Measurements from ENCODE around the gene ARMC5. TPM values are rescaled to one million over a fixed set of nuclear protein-coding genes. Genes with fewer than 3 reads are reported as not detected.

ARMC5 gene
- total RNA-seq, 6 experiments from 2014 or later: 7.6 to 11.8 (median 9.3) TPM

DNA sequence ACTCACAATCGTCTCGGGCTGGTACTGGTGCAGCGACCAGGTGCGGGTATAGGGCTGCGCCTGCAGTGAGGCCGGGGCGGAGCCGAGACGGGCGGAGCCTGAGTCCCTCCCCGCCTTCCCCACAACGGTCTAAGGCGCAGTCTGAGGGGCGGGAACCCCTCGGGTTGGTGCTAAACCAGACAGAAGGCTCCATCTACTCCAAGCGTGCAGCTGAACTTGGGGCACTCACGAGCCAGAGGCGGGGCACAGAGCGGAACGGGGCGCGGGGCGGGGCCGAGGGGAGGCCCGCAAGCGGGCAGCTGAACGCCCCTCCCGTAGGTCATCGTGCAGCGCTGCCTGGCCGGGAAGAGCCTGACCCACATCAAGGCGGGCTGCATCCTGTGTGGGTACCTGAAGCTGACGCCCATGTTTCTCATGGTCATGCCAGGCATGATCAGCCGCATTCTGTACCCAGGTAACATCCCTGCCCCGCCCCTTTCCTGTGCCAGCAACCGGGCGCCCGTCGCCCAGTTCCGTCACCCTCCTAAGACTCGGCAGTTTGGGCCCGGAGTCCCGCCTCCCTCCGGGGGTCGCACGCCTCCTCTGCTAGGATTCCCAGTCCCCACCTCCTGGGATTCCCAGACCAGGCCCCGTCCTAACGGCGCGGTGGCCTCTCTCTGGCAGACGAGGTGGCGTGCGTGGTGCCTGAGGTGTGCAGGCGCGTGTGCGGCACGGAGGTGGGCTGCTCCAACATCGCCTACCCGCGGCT, 28.6 kb downstream of the ARMC5 start:
- peaks cover 32% of the 10 kb centered on the region for H3K27me3 Mint-ChIP-seq (ENCODE audit: insufficient read depth)
- DNase-seq: no peak
- no peak overlapping the region for H3K27ac Mint-ChIP-seq
- H3K4me3 Mint-ChIP-seq: peak overlapping the region; percentile 76
- H3K36me3 Mint-ChIP-seq (ENCODE audit: low read depth): peaks cover 5% of the 10 kb centered on the region
- H3K9me3 Mint-ChIP-seq: no peaks in the 10 kb centered on the region
- TF ChIP-seq CTCF (IDR thresholded peaks at IDR 0.05): no peak
- no peaks in the 10 kb centered on the region; the same call in 1 of the 2 replicates for H3K4me1 Mint-ChIP-seq (ENCODE audit: low read depth)

- no peak for TF ChIP-seq CTCF (IDR thresholded peaks at IDR 0.05)
- Mint-ChIP-seq H3K4me1 (ENCODE audit: low read depth) (no peaks in the 10 kb centered on the region; the same call in 1 of the 2 replicates), H3K9me3 (no peaks in the 10 kb centered on the region), H3K36me3 (ENCODE audit: low read depth) (peaks cover 5% of the 10 kb centered on the region), H3K27me3 (ENCODE audit: insufficient read depth) (peaks cover 29% of the 10 kb centered on the region), H3K27ac (no peak overlapping the region), H3K4me3 (no peak overlapping the region)
- DNase-seq: no peak
These were observed 29.4 kb downstream of the ARMC5 start for GRCh38 chr16:31488468-31489297.

GRCh38 chr16:31489298-31489564, 29.9 kb downstream of the ARMC5 start:
- Mint-ChIP-seq H3K36me3 (ENCODE audit: low read depth) (peaks cover 5% of the 10 kb centered on the region), H3K4me3 (no peak overlapping the region), H3K27me3 (ENCODE audit: insufficient read depth) (peaks cover 25% of the 10 kb centered on the region)

GRCh38 chr16:31489616-31490584, 30.6 kb downstream of the ARMC5 start:
- no peak for TF ChIP-seq CTCF (IDR thresholded peaks at IDR 0.05)
- DNase-seq: no peak
- Mint-ChIP-seq H3K4me3 (no peak overlapping the region), H3K9me3 (no peaks in the 10 kb centered on the region), H3K27me3 (ENCODE audit: insufficient read depth) (peaks cover 21% of the 10 kb centered on the region), H3K4me1 (ENCODE audit: low read depth) (no peaks in the 10 kb centered on the region; the same call in 1 of the 2 replicates), H3K27ac (no peak overlapping the region), H3K36me3 (ENCODE audit: low read depth) (peaks cover 5% of the 10 kb centered on the region)

More at GRCh38 chr16:31489298-31489564, 29.9 kb downstream of the ARMC5 start:
- DNase-seq: no peak
- Mint-ChIP-seq H3K9me3 (no peaks in the 10 kb centered on the region), H3K27ac (no peak overlapping the region), H3K4me1 (ENCODE audit: low read depth) (no peaks in the 10 kb centered on the region; the same call in 1 of the 2 replicates)
- TF ChIP-seq CTCF (IDR thresholded peaks at IDR 0.05): no peak

DNA sequence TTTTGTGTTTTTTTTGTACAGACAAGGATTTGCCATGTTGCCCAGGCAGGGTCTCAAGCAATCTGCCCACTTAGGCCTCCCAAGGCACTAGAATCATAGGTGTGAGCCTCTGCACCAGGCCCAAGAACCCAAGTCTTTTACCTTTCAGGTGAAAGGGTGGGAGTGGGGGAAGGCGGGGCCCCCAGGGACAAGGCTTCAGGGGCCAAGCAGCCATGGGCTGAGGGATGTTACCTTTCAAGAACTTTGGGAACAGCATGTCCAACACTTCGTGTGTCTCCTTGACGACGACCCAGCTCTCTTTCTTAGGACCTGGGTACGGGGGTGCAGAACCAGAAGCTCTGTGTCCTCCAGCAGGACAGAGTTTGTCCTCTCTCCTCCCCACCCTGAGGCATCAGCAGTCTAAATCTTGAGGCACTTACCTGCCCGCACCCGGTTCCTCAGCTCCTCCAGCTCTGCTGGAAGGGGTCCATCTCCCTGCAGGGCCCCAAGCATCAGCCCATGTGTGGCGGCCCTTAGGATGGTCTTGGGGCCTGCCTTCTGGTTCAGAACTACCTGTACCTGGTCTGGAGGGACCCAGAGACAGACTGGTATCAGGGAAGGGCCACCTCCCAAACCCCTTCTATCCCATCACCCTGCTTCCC, 32.6 kb downstream of the ARMC5 start:
- no peak for TF ChIP-seq CTCF (IDR thresholded peaks at IDR 0.05)
- no peak for DNase-seq
- Mint-ChIP-seq H3K27ac (no peak overlapping the region), H3K27me3 (ENCODE audit: insufficient read depth) (peaks cover 11% of the 10 kb centered on the region), H3K4me3 (no peak overlapping the region), H3K36me3 (ENCODE audit: low read depth) (peaks cover 5% of the 10 kb centered on the region), H3K9me3 (no peaks in the 10 kb centered on the region), H3K4me1 (ENCODE audit: low read depth) (no peaks in the 10 kb centered on the region; the same call in 1 of the 2 replicates)
